Spinal cord (tissue), 4 donors: ENCODE data around the gene INSL6. TPM values are rescaled to one million over a fixed set of nuclear protein-coding genes. Genes with fewer than 3 reads are reported as not detected.

Experiments
- polyA plus RNA-seq, 2 donors: library from polyadenylated mRNA; unstranded; fragments of 120-200 nt; gene quantifications; one replicate each; pipeline ENCODE4 v1.2.1, GENCODE V29; 2013; ENCODE audit not compliant: insufficient read length in 2 of 2
- small RNA-seq: library from RNA; depleted of rRNA; stranded (forward); fragments of <200 nt; gene quantifications from one replicate; pipeline ENCODE3, GENCODE V24; 2014; ENCODE audit warnings: low replicate concordance
- total RNA-seq, 2 donors: library from RNA; depleted of rRNA in 1 of 2; stranded (reverse); fragments of 120-200 nt in 1 of 2; fragments of >200 nt in 1 of 2; gene quantifications; one replicate each; pipeline versions ENCODE4 v1.2.3 to v1.2.4, GENCODE V29; 2013 to 2014

INSL6 gene
- total and polyA plus RNA-seq, 4 donors: 0.35 to 0.55 TPM; not detected in 2

Small RNA genes lying within 50 kb of the gene (small RNA-seq; reads per million reads assigned to genes)
- gene AL133547.1: not detected

Other genes with a start within 250 kb of the INSL6 start
- 10 to 100 TPM; 25.9 to 39.7 TPM for gene JAK2, start 200.4 kb downstream of the INSL6 start, total RNA-seq
- gene JAK2, start 200.4 kb downstream of the INSL6 start, polyA plus RNA-seq: 10 to 100 TPM; 13.5 to 16.9 TPM
- gene INSL4, start 45.8 kb upstream of the INSL6 start, total RNA-seq: not detected
- gene INSL4, start 45.8 kb upstream of the INSL6 start, polyA plus RNA-seq: not detected
- gene RLN2, start 119.1 kb upstream of the INSL6 start, total RNA-seq: under 1 TPM in 1 of 2 donors, not detected in 1; 0.66 TPM
- 1 to 10 TPM in 1 of 2 donors, under 1 TPM in 1; 0.59 to 1.3 TPM for gene RLN2, start 119.1 kb upstream of the INSL6 start, polyA plus RNA-seq
- gene RLN1, start 154.2 kb upstream of the INSL6 start, total RNA-seq: 1 to 10 TPM in 1 of 2 donors, under 1 TPM in 1; 0.33 to 1.6 TPM
- under 1 TPM; 0.50 to 0.57 TPM for gene RLN1, start 154.2 kb upstream of the INSL6 start, polyA plus RNA-seq